Right lobe of liver (tissue), 4 donors: ENCODE data around the gene PSMD13.

Experiments
- CTCF ChIP-seq, 4 donors: fragments of 200-600 bp in 3 of 4; fragments of 450-650 bp in 1 of 4; IDR thresholded peaks; one replicate each; pipeline versions ENCODE4 v1.5.1 to v1.8.0; 2016 to 2022; ENCODE audit warnings: antibody characterized with exemption in 4 of 4, mild to moderate bottlenecking in 2 of 4
- POLR2A ChIP-seq: fragments of 450-650 bp; IDR thresholded peaks from one replicate; pipeline ENCODE4 v1.6.1; 2017; ENCODE audit warnings: antibody characterized with exemption, mild to moderate bottlenecking
- donor health status: DM: no; HTN: no; CAD: no.
- donor health status: DM: no; HTN: no; CAD: no.
- donor health status: DM: no; HTN: yes; CAD: no.

DNA sequence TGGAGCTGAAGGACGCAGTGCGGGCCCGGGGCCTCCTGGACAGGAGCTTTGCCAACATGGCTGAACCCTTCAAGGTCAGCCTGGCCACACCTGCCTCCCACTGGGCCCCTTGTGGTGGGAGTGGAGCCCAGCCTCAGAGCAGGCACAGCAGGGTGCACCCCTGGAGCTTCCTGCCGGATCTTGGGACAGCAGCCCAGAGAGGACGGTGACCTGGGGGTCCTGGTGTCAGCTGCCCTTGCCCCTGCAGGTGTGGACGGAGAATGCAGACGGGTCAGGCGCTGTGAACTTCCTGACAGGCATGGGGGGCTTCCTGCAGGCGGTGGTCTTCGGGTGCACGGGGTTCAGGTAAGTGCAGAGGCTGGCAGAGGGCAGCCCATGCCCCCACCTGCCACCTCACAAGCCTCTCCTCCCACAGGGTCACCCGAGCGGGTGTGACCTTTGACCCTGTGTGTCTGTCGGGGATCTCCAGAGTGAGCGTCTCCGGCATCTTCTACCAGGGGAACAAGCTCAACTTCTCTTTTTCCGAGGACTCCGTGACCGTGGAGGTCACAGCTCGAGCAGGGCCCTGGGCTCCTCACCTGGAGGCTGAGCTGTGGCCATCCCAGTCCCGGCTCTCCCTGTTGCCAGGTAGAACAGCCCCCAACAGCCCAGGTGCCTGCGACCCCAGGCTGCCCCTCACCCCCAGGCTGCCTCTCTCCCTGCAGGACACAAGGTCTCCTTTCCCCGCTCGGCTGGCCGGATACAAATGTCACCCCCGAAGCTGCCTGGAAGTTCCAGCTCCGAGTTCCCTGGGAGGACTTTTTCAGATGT lies 57.3 kb downstream of the PSMD13 start:
- TF ChIP-seq CTCF (IDR thresholded peaks at IDR 0.05) (no peak), POLR2A (no peak)
